ENCODE measurements around the gene OR6S1.

DNA sequence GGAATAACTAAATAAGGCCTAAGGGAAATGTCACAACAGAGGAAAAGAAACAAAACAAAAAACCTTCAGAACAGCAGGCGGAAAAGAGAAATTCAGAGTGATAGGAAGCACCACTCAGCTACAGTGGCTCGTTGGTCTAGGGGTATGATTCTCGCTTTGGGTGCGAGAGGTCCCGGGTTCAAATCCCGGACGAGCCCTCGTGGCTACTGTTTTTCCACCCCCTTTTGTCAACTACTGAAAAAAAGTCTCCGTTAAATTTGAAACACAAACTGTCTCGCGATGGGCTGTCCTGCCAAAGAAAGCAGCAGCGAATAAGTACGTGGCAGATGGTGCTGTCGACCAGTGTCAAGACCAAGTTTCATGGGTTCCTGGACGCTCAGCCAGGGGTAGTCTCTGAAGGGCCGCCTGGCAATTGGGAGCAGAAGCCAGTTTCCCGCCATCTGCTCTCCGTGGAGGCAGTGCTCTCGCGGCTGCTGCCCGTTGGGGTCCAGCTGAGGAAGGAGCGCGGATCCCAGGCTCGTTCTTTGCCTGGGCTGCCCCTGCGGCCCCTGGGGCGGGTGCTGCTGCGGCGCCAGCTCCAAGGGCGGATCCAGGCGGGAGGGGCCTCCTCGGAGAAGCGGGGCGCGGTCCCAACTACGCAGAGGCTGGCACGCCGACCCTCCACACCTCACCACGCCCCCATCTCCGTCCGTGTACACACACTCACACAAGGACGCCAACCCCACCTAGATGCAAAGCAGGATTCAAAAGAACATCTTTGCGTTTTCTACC is 42.6 kb upstream of the OR6S1 start, which contains the start of gene RNASE4:
- TF ChIP-seq CTCF (conservative IDR thresholded peaks at IDR 0.05; ENCODE audit: low read depth, low read length) (no peak), EZH2 (IDR thresholded peaks at IDR 0.05; ENCODE audit: low read length, unreplicated experiment) (no peak), EZH2phosphoT487 (IDR thresholded peaks at IDR 0.05; ENCODE audit: borderline replicate concordance, low read length) (no peak)
